ENCODE data around the gene PALS2.

Gene PALS2

GRCh38 chr7:24619978-24620377 lies 46.7 kb downstream of the PALS2 start:
- no peak for DNase-seq (ENCODE audit: low spot score)
- no peak for TF ChIP-seq CTCF (IDR thresholded peaks at IDR 0.05)
- Histone ChIP-seq H3K27ac (no peak overlapping the region), H3K4me3 (no peak overlapping the region)

GRCh38 chr7:24622646-24623182 lies 49.5 kb downstream of the PALS2 start:
- DNase-seq (ENCODE audit: low spot score): no peak
- no peak for TF ChIP-seq CTCF (IDR thresholded peaks at IDR 0.05)

More at GRCh38 chr7:24622646-24623182, 49.5 kb downstream of the PALS2 start:
- H3K4me3 ChIP-seq: no peak overlapping the region
- H3K27ac ChIP-seq: no peak overlapping the region
